GM12878 (cell line): ENCODE results near the gene DLG2. TPM values are rescaled to one million over a fixed set of nuclear protein-coding genes. Genes with fewer than 3 reads are reported as not detected.

Experiments used
- CEBPZ ChIP-seq: fragments of 150-350 bp; IDR thresholded peaks from 2 replicates; pipeline ENCODE4 v1.6.1; 2016; ENCODE audit warnings: low read depth, low read length
- IKZF1 ChIP-seq: fragments of 450-650 bp; conservative IDR thresholded peaks from 2 replicates; pipeline ENCODE4 v1.6.1; 2017; ENCODE audit warnings: antibody characterized with exemption, mild to moderate bottlenecking
- PAX8 ChIP-seq: fragments of 450-650 bp; IDR thresholded peaks from 2 replicates; pipeline ENCODE4 v1.6.1; 2017; ENCODE audit warnings: mild to moderate bottlenecking, moderate library complexity
- PRDM15 ChIP-seq: fragments of 450-650 bp; formaldehyde crosslinking; IDR thresholded peaks from 2 replicates; pipeline ENCODE4 v1.4.0; 2020; ENCODE audit warnings: mild to moderate bottlenecking, moderate library complexity
- RBBP5 ChIP-seq: fragments of 200-600 bp; sonication (generic); conservative IDR thresholded peaks from 2 replicates; pipeline ENCODE4 v1.6.1; 2016
- polyA plus RNA-seq, 11 experiments: library from polyadenylated mRNA; depleted of rRNA in 4 of 11; unstranded in 6 of 11; stranded (reverse) in 5 of 11; fragments of >200 nt; fragmentation: Nextera tagmentation in 4 of 11; fragmentation: Illumina TruSeq in 1 of 11; extraction: Ambion mirVana in 4 of 11; extraction: Trizol in 1 of 11; gene quantifications; 1 replicate in 1 of 11; 2 replicates in 10 of 11; pipeline versions ENCODE4 v1.2.1 to v1.2.3, GENCODE V29; 2011 to 2016; ENCODE audit warnings: inconsistent platforms in 2 of 11, missing spikeins in 2 of 11, low read depth in 1 of 11
- total RNA-seq, 4 experiments: library from RNA; depleted of rRNA in 3 of 4; stranded (reverse); fragments of >200 nt in 3 of 4; fragmentation: Illumina TruSeq in 1 of 4; extraction: Trizol in 1 of 4; gene quantifications; 2 replicates each; pipeline versions ENCODE4 v1.2.1 to v1.2.3, GENCODE V29; 2013 to 2021

DLG2 gene
- total and polyA plus RNA-seq, 10 of the 15 experiments (the other 5 are each of a cell fraction or from before 2014, with no cell fraction given) = 0.09 to 0.98 (median 0.35) TPM

- TF ChIP-seq CEBPZ (no peak), PRDM15 (CRISPR knock-in tag) (no peak), PAX8 (no peak), RBBP5 (no peak), IKZF1 (no peak)
- TF ChIP-seq, all 136 proteins: peak for 0
Measured at GRCh38 chr11:84950569-84951270, 676.4 kb downstream of the DLG2 start (continued).
